Hematopoietic multipotent progenitor cell treated with erythropoietin and hydrocortisone succinate and interleukin-3 and kit ligand, for 6 days (in vitro differentiated cells): ENCODE measurements around the gene NPHP1.
"Not testable (repeated sequence)": the region's sequence is repeated elsewhere in the genome, so short reads cannot be mapped to it uniquely, and the experiment has no call there.

Source experiments
- DNase-seq: peaks from one replicate; pipeline ENCODE4 v3.0.0-alpha.2; 2015

Gene NPHP1

GRCh38 chr2:110197452-110197851, 7.4 kb downstream of the NPHP1 start:
- no peak for DNase-seq

- DNase-seq: not testable (repeated sequence)
These were observed 14.6 kb downstream of the NPHP1 start for GRCh38 chr2:110190169-110190568.

- DNase-seq: no peak
These were observed 22.4 kb downstream of the NPHP1 start for GRCh38 chr2:110182449-110182848.

GRCh38 chr2:110180036-110180435, 24.8 kb downstream of the NPHP1 start:
- DNase-seq: no peak

GRCh38 chr2:110173523-110173922, 31.3 kb downstream of the NPHP1 start:
- DNase-seq: no peak

GRCh38 chr2:110172506-110172905, 32.3 kb downstream of the NPHP1 start:
- DNase-seq: no peak

- no peak for DNase-seq
These were observed 34.7 kb downstream of the NPHP1 start for GRCh38 chr2:110170102-110170501.

GRCh38 chr2:110167326-110168000, 37.4 kb downstream of the NPHP1 start:
- no peak for DNase-seq

GRCh38 chr2:110166266-110166665, 38.5 kb downstream of the NPHP1 start:
- DNase-seq: no peak

GRCh38 chr2:110157153-110157793, 47.5 kb downstream of the NPHP1 start:
- DNase-seq: peak; percentile 72

- not testable (repeated sequence) for DNase-seq
These were observed 50.0 kb downstream of the NPHP1 start for GRCh38 chr2:110154828-110155227.

- DNase-seq: not testable (repeated sequence)
These were observed 50.6 kb downstream of the NPHP1 start for GRCh38 chr2:110154188-110154587.

GRCh38 chr2:110153416-110153815, 51.4 kb downstream of the NPHP1 start:
- DNase-seq: no peak

GRCh38 chr2:110152943-110153342, 51.9 kb downstream of the NPHP1 start:
- DNase-seq: no peak

GRCh38 chr2:110149330-110150220, 55.2 kb downstream of the NPHP1 start:
- no peak for DNase-seq

- DNase-seq: no peak
These were observed 57.9 kb downstream of the NPHP1 start for GRCh38 chr2:110146945-110147332.

- no peak for DNase-seq
These were observed 58.4 kb downstream of the NPHP1 start for GRCh38 chr2:110146183-110146944.

GRCh38 chr2:110143982-110144381, 60.8 kb downstream of the NPHP1 start:
- no peak for DNase-seq

- no peak for DNase-seq
These were observed 64.4 kb downstream of the NPHP1 start for GRCh38 chr2:110140401-110140800.

GRCh38 chr2:110134025-110134424, 70.8 kb downstream of the NPHP1 start:
- no peak for DNase-seq

GRCh38 chr2:110131166-110131565, 73.6 kb downstream of the NPHP1 start:
- DNase-seq: no peak

GRCh38 chr2:110130757-110131156, 74.1 kb downstream of the NPHP1 start:
- DNase-seq: no peak

- no peak for DNase-seq
These were observed 77.9 kb downstream of the NPHP1 start for GRCh38 chr2:110126906-110127305.
